GM12891 (cell line): ENCODE data around the gene NKX6-2.
"Not testable (repeated sequence)": the region's sequence is repeated elsewhere in the genome, so short reads cannot be mapped to it uniquely, and the experiment has no call there.

Experiments used
- DNase-seq: peaks from one replicate; pipeline ENCODE4 v3.0.0; 2011; ENCODE audit warnings: low spot score; ENCODE audit not compliant: insufficient read length
- FAIRE-seq: peaks from 2 replicates; lab custom pipeline; 2011; peaks lifted over from hg19 to GRCh38; lab: Jason Lieb, UNC
- PAX5 ChIP-seq: IDR thresholded peaks from 2 replicates; pipeline ENCODE4 v1.6.1; 2011; ENCODE audit warnings: low read length, moderate library complexity, mild to moderate bottlenecking; ENCODE audit not compliant: insufficient read depth, severe bottlenecking
- POLR2A ChIP-seq: IDR thresholded peaks from 2 replicates; pipeline ENCODE4 v1.6.1; 2011; ENCODE audit warnings: low read depth, low read length, control low read depth
- POLR2AphosphoS5 ChIP-seq: IDR thresholded peaks from 2 replicates; pipeline ENCODE4 v1.6.1; 2011; ENCODE audit warnings: low read depth, low read length, control low read depth
- POU2F2 ChIP-seq: IDR thresholded peaks from 2 replicates; pipeline ENCODE4 v1.6.1; 2011; ENCODE audit warnings: low read depth, mild to moderate bottlenecking, control low read depth, low read length, moderate library complexity
- SPI1 ChIP-seq: IDR thresholded peaks from 2 replicates; pipeline ENCODE4 v1.6.1; 2011; ENCODE audit warnings: low read depth, low read length, control low read depth
- TAF1 ChIP-seq: IDR thresholded peaks from 2 replicates; pipeline ENCODE4 v1.6.1; 2011; ENCODE audit warnings: low read depth, low read length, control low read depth

NKX6-2 gene

DNA sequence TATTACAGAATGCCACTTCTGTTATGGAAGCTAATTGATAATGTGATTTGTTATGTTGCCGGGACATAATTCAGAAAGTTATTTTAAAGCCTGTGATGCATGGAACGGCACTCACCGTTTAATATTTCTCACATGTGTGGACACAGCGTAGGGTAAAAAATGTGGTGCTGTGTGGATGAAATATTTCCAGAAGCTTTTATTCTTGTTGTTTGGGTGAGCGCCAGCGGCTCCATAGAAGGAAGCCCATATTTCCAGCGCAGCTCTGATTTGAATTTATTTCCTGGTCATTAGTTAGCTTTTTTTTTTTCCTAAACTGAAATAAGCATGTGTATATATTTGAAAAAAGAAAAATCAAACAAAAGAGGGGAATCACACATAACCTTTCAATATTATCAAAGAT, 20.2 kb upstream of the NKX6-2 start:
- DNase-seq: no peak
- FAIRE-seq: no peak
- TF ChIP-seq TAF1: no peak
- no peak for TF ChIP-seq POLR2A
- no peak for TF ChIP-seq POU2F2
- no peak for TF ChIP-seq SPI1
- TF ChIP-seq POLR2AphosphoS5: no peak
- no peak for TF ChIP-seq PAX5

DNA sequence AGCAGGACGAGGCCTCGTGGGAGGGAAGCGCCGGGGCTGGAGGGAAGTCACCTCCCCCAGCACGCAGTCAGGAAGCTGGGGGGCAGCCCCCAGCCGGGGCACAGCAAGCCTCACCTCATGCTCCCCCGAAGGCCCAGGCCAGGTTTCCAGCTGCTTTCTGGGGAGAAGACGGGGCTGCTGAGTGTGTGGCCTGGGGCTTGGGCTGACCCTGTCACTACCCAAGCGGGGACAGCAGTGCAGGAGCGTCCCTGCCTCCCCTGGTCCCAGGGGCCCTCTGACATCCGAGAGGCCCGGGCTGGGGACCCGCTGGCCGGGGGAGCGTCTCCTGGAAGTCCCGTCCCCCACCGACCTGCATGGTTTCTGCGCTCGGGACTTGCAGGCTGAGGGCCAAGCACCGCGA, 19.7 kb upstream of the NKX6-2 start:
- TF ChIP-seq SPI1 (no peak), POLR2A (no peak), POU2F2 (no peak), PAX5 (no peak), TAF1 (no peak), POLR2AphosphoS5 (no peak)
- no peak for FAIRE-seq

DNA sequence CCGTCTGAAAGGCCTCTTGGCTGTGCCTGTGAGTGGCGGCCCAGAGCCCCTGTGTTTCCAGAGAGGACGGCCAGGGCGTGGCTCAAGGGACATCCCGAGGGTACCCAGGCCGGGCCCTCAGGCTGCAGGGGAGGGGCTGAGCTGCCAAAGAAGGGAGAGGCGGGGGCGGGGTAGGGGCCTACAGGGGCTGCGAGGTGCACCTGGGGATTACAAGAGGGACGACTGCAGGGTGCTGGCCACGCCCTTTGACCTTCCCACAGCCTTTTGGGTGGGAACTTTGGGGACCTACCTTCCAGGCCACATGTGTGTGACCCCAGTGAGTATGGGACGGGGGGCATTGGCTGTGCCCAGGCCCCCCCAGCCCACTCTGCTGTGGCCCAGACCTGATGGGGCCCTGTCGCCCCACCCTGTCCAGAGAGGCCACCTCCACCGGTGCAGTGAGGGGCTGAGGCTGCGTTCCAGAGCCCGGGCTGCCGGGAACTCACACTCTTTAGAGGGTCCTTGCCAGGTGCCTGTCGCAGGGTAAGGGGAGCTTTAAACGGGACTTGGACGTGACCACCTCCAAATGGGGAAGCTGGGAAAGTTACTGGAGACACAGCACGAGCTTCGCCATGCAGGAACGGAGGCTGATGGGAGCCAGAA, 19.0 kb upstream of the NKX6-2 start:
- no peak for DNase-seq
- no peak for FAIRE-seq
- TF ChIP-seq POLR2AphosphoS5 (no peak), TAF1 (no peak), PAX5 (no peak), POU2F2 (no peak), POLR2A (no peak), SPI1 (no peak)

More for the DNA sequence above, 19.7 kb upstream of the NKX6-2 start:
- DNase-seq: no peak

DNA sequence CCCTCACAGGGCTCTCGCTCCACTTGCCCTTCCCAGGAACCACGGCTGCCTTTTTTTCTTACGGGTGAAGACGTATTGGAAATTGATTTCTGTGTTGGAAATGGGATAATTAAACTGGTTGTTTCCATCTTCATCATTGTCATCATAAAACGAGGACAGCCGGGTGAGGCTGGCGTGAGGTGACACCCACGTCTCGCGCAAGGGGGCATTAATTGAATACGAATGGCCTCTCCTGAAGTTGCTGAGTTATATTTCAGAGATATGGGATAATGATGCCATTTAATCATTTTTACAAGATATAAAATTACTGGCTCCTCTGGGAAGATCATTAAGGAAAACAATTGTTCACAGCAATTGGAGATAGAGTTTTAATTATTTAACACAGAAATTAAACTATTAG, 18.3 kb upstream of the NKX6-2 start:
- FAIRE-seq: no peak
- DNase-seq: no peak
- no peak for TF ChIP-seq POLR2A

DNA sequence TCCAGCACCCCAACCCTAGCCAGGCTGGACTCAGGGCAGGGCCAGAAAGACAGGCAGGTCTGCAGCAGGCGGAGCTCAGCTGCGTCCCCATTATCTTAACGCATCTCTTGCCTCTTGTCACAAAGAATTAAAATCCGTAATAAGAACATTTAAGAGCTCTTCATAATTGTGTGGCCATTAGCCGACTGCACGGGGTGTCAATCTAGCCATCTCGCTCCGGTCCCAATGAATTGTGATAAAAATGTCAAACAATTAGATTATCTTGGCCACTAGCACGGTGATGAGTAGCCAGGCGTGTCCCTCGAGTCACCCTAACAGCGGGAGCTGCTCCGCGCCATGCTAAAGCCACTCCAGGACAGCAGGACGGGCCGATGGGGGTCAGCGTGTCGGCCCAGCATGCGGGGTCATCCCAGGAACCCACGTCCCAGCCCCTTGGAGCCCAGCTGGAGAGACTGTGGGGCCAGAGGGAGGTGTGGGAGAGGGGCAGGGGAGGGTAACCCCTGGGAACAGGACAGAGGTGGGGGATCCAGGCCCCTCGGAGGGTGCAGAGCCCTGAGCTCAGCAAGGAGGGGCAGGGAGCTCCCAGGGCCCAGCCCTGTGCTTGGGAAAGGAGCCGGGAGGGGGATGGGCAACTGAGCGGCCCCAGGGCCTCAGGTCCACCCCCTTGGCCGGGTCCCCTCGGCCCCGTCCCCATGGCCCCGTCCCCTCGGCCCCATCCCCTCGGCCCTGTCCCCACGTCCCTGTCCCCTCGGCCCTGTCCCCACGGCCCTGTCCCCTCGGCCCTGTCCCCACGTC, 17.7 kb upstream of the NKX6-2 start:
- FAIRE-seq (no peak), DNase-seq (no peak)
- TF ChIP-seq PAX5: no peak
- no peak for TF ChIP-seq POU2F2

DNA sequence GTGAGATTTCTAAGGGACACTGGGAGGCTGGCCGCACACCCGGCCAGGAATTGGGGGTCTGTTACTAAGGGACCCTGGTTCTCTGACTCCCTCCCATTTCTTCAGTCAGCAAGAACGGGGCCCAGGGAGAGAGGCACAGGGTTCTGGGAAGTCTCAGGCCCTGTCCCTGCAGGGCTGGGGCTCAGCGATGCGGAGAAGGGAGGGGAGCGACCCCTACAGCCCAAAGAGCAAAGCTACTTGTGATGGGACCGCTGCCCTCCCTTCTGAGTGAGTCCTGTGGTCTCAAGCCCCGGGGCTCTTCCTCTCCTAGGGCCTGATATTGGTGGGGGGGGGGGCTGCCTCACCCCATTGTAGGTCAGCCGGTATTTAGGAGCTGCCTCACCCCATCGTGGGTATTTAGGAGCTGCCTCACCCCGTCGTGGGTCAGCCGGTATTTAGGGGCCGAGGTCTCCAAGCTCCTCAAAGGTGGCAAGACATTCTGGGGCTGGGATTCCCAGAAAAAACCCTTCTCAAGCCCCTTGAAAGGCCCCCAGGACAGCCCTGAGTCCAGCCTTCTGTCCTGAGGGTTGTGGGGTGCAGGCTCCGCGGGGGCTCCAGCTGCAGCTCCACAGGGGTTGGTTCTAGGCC, 16.9 kb upstream of the NKX6-2 start:
- no peak for FAIRE-seq
- TF ChIP-seq POU2F2 (no peak), POLR2A (no peak), SPI1 (no peak), TAF1 (no peak), POLR2AphosphoS5 (no peak), PAX5 (no peak)
- no peak for DNase-seq

DNA sequence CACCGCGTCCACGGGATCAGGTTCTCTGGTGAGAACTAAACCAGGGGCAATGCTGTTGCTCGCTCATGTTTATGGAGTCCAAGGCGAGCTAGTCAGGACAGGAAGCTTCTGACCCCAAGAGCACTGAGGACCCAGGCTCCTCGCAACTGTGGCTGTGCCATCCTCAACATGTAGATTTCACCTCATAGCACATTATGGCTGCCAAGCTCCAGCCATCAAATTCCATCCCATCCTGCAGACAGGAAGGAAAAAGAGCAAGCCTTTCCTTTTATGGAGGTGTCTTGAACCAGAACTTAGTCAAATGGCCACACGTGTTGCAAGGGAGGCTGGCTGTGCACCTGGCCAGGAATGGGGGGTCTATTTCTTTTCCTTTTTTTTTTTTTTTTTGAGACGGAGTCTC, 16.1 kb upstream of the NKX6-2 start:
- TF ChIP-seq POLR2A (no peak), SPI1 (no peak), POLR2AphosphoS5 (no peak), PAX5 (no peak), TAF1 (no peak), POU2F2 (no peak)
- FAIRE-seq (no peak), DNase-seq (no peak)

DNA sequence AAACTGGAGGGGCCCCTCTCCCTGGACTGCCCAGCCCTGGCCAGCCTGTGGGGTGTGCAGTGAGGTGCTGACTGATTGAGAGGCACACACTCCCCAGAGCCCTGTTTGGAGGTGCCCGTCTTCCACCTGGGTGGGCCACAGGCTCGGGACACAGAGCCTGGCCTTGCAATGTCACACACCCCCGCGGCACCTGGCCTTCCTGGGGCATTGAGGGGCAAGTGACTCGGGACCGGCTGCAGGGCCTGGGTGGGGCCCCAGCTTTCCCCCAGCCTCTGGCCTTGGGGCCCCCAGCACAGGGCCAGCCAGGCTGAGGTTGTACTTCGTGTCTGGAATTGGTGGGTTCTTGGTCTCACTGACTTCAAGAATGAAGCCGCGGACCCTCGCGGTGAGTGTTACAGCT, 13.9 kb upstream of the NKX6-2 start:
- DNase-seq: no peak
- TF ChIP-seq POU2F2 (no peak), POLR2A (no peak), SPI1 (no peak), TAF1 (no peak), POLR2AphosphoS5 (no peak), PAX5 (no peak)
- no peak for FAIRE-seq

DNA sequence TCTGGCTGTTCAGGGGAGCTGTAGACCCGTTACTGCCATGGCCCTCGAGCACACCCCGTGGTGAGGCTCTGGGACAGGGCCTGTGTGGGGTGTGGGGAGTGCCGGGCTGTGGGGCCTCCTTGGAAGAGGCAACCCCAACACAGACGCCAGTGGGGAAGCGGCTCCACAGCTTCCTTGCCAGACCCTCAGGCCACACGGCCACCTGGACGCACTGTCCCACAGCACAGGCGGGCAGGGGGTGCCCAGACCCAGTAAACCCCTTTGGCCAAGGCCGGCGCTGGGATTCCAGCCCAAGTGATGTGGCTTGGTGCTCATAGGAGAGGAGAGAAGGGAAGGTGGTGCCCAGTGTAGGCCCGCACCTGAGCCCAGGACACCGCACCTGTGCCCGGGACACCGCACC, 12.9 kb upstream of the NKX6-2 start:
- FAIRE-seq (no peak), DNase-seq (no peak)
- TF ChIP-seq TAF1 (no peak), POLR2AphosphoS5 (no peak), PAX5 (no peak), POLR2A (no peak), SPI1 (no peak), POU2F2 (no peak)

DNA sequence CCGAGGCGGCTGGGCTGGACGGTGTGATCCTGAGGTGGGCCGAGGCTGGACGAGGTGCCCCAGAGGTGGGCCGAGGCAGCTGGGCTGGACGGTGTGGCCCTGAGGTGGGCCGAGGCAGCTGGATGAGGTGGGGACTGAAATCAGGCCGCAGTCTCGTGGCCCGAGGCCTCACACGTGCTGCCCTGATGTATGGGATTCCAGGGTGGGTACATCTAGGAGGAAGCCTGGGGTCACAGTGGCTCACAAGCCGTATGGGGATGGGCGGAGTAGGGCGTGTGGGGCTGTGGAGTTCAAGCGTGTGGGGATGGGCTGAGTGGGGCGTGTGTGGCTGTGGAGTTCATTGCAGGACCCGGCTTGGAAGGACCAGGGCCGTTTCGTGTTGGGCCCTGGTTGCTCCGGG, 12.5 kb upstream of the NKX6-2 start:
- no peak for DNase-seq
- TF ChIP-seq PAX5 (no peak), POLR2AphosphoS5 (no peak), SPI1 (no peak), POU2F2 (no peak), POLR2A (no peak), TAF1 (no peak)
- FAIRE-seq: no peak

DNA sequence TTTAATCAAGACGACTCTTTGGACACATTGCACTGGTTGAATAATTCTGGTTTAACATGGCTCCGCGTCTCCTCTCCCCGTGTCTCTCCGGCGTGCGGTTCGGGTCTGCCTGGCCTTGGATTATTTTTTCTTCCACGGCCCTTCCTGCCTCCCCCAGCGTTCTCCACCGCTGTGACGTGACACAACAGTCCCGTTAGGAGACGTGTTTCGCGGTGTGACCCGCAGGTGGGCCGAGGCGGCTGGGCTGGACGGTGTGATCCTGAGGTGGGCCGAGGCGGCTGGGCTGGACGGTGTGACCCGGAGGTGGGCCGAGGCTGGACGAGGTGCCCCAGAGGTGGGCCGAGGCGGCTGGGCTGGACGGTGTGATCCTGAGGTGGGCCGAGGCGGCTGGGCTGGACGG, 12.0 kb upstream of the NKX6-2 start:
- DNase-seq, FAIRE-seq: not testable (repeated sequence)
